HL-60 (cell line): ENCODE measurements around the gene ARID1B.
A peak's percentile ranks its signal among the peaks of the same experiment; 100 is the strongest.

ENCODE experiments used
- DNase-seq, 2 experiments: peaks; one replicate each; pipeline ENCODE4 v3.0.0-alpha.2; 2010 to 2020; ENCODE audit warnings: low read depth in 1 of 2, low spot score in 1 of 2
- H3K27ac ChIP-seq: fragments of 250-450 bp; sonication (Bioruptor Pico); replicated peaks from 2 replicates; pipeline ENCODE4 v1.5.1; 2020; ENCODE audit warnings: mild to moderate bottlenecking, moderate library complexity
- H3K27me3 ChIP-seq: fragments of 250-450 bp; sonication (Bioruptor Pico); 2 replicates; pipeline ENCODE4 v1.5.1; 2021; ENCODE audit warnings: mild to moderate bottlenecking, moderate library complexity; ENCODE audit not compliant: insufficient read depth, poor library complexity, severe bottlenecking
- H3K4me3 ChIP-seq: replicated peaks from 2 replicates; pipeline ENCODE4 v1.5.1; 2011; ENCODE audit warnings: mild to moderate bottlenecking, control low read depth, low read length; ENCODE audit not compliant: insufficient read depth
- CTCF ChIP-seq: IDR thresholded peaks from one replicate; pipeline ENCODE4 v1.5.1; 2011; ENCODE audit warnings: low read length, control low read depth, inconsistent platforms; ENCODE audit not compliant: insufficient read depth
- GABPA ChIP-seq: IDR thresholded peaks from 2 replicates; pipeline ENCODE4 v1.6.1; 2012; ENCODE audit warnings: low read depth
- POLR2AphosphoS5 ChIP-seq: IDR thresholded peaks from 2 replicates; pipeline ENCODE4 v1.6.1; 2012; ENCODE audit warnings: low read depth
- REST ChIP-seq: IDR thresholded peaks from 2 replicates; pipeline ENCODE4 v1.6.1; 2012; ENCODE audit warnings: low read depth; ENCODE audit not compliant: insufficient replicate concordance
- SPI1 ChIP-seq: IDR thresholded peaks from 2 replicates; pipeline ENCODE4 v1.6.1; 2012; ENCODE audit warnings: low read depth, mild to moderate bottlenecking, borderline replicate concordance

Gene ARID1B

GRCh38 chr6:156840606-156841005 lies 63.4 kb downstream of the ARID1B start:
- no peak for TF ChIP-seq POLR2AphosphoS5
- TF ChIP-seq GABPA: no peak
- TF ChIP-seq REST: no peak
- no peak for DNase-seq
- no peaks in the 10 kb centered on the region for H3K27me3 ChIP-seq
- no peak overlapping the region for H3K27ac ChIP-seq
- H3K4me3 ChIP-seq: no peak overlapping the region

- H3K27ac ChIP-seq: no peak overlapping the region
- no peak for TF ChIP-seq REST
- TF ChIP-seq CTCF: no peak
- TF ChIP-seq SPI1: no peak
- no peak for TF ChIP-seq POLR2AphosphoS5
- TF ChIP-seq GABPA: no peak
- no peaks in the 10 kb centered on the region for H3K27me3 ChIP-seq
- no peak for DNase-seq
- H3K4me3 ChIP-seq: no peak overlapping the region
Measured at GRCh38 chr6:156841508-156841907, 64.3 kb downstream of the ARID1B start.

- DNase-seq: no peak
- TF ChIP-seq GABPA (no peak), SPI1 (peak; percentile 49; the same call in 1 of the 2 replicates)
- Histone ChIP-seq H3K4me3 (no peak overlapping the region), H3K27ac (no peak overlapping the region), H3K27me3 (no peaks in the 10 kb centered on the region)
Measured at GRCh38 chr6:156842598-156843250, 65.5 kb downstream of the ARID1B start.

- no peak overlapping the region for H3K4me3 ChIP-seq
- DNase-seq: no peak
- H3K27ac ChIP-seq: no peak overlapping the region
- no peaks in the 10 kb centered on the region for H3K27me3 ChIP-seq
- no peak for TF ChIP-seq CTCF
- TF ChIP-seq SPI1: no peak
- no peak for TF ChIP-seq GABPA
- no peak for TF ChIP-seq REST
- no peak for TF ChIP-seq POLR2AphosphoS5
Measured at GRCh38 chr6:156844089-156844488, 66.9 kb downstream of the ARID1B start.
